ENCODE measurements around the gene BRD8. TPM values are rescaled to one million over a fixed set of nuclear protein-coding genes. Genes with fewer than 3 reads are reported as not detected.

The BRD8 gene
- total and polyA plus RNA-seq, 10 of the 15 experiments (the other 5 are each of a cell fraction or from before 2014, with no cell fraction given): 28.1 to 78.5 (median 44.5) TPM

GRCh38 chr5:138213161-138214029 lies 35.0 kb upstream of the BRD8 start, which contains the start of gene CDC23:
Gene CDC23, minus strand, starts transcription at chr5:138213323. Its CDS starts 11 bp downstream, at chr5:138213312.
- in situ Hi-C loops (cut with MboI): no loop called here
- Histone ChIP-seq H3K4me2 (ENCODE audit: control insufficient read depth, insufficient read depth) (peak within 1 kb of the TSS; percentile 73), H3K27ac (ENCODE audit: control insufficient read depth, insufficient read depth) (peak within 1 kb of the TSS; percentile 66), H4K20me1 (ENCODE audit: control insufficient read depth, insufficient read depth) (no peaks in the 10 kb centered on the region), H3K9me3 (replicated peaks; ENCODE audit: control insufficient read depth, insufficient read depth, low read length) (no peaks in the 10 kb centered on the region), H3K27me3 (replicated peaks in 1 of 2; ENCODE audit: control insufficient read depth in 2 of 2, insufficient read depth in 2 of 2, low read length in 1 of 2) (no peaks in the 10 kb centered on the region), H3K4me1 (ENCODE audit: control insufficient read depth, insufficient read depth, low read length) (no peaks in the 10 kb centered on the region; the same call in 1 of the 2 replicates), H2AFZ (ENCODE audit: control insufficient read depth, low read depth, low read length) (peak within 1 kb of the TSS; percentile 90), H3K9ac (ENCODE audit: control insufficient read depth, insufficient read depth, low read length) (peak within 1 kb of the TSS; percentile 82), H3K79me2 (ENCODE audit: control insufficient read depth, insufficient read depth, low read length) (peaks cover 28% of the 10 kb centered on the region), H3K36me3 (ENCODE audit: control insufficient read depth in 2 of 2, insufficient read depth in 2 of 2, low read length in 1 of 2) (peaks cover 0 to 5% of the 10 kb centered on the region in 2 experiments; a peak in 1 of 4 replicates), H3K4me3 (peak within 1 kb of the TSS; percentile 92)
- ChIA-PET CTCF (interaction anchor here (0.7 to 2.5 kb wide), 7 partner anchors 12 to 142 kb away, joined by 3 to 9 read pairs (median 5); partner anchors contain the start of genes CDC25C and KDM3B), POLR2A (interaction anchor here (0.5 to 2.2 kb wide), 8 partner anchors 9 to 346 kb away, joined by 3 to 9 read pairs (median 4); partner anchors contain the start of genes BRD8, CDC25C, EGR1 and KDM3B), RAD21 (ENCODE audit: unreplicated experiment) (interaction anchor here (1.0 to 2.2 kb wide), 6 partner anchors 27 to 314 kb away, joined by 3 to 12 read pairs (median 6); partner anchors contain the start of genes BRD8, CDC25C and KIF20A), SMC1A (ENCODE audit: uncharacterized antibody, unreplicated experiment) (interaction anchor here (0.6 to 1.8 kb wide), 7 partner anchors 12 to 488 kb away, joined by 3 to 5 read pairs (median 3); partner anchors contain the start of gene KIF20A)
- peak; percentile 94 for DNase-seq (ENCODE audit: low read depth, low spot score)
- peak; percentile 100 for FAIRE-seq
- ATAC-seq: peak; percentile 99
- no TSS peak for BruUV-seq (replicated peaks)
- intact Hi-C loops (cut with micrococcal nuclease; ENCODE audit: unreplicated experiment): no loop called here
- WGBS (ENCODE audit: insufficient coverage, insufficient replicate concordance, low lambda C conversion rate, missing lambda C conversion rate): under 1% methylated on average over 27 of the region's 32 CpGs
- TF ChIP-seq, protein P1, sequence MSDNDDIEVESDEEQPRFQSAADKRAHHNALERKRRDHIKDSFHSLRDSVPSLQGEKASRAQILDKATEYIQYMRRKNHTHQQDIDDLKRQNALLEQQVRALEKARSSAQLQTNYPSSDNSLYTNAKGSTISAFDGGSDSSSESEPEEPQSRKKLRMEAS (IDR thresholded peaks at IDR 0.05; ENCODE audit: low read depth, low read length): peak; percentile 66; the same call in 1 of the 2 replicates
- TF ChIP-seq FOXK2 (IDR thresholded peaks at IDR 0.05) (peak; percentile 61; the same call in 1 of the 2 replicates), SP1 (IDR thresholded peaks at IDR 0.05; ENCODE audit: low read depth, low read length) (peak; percentile 95), RAD51 (IDR thresholded peaks at IDR 0.05) (no peak), RB1 (IDR thresholded peaks at IDR 0.05; ENCODE audit: borderline replicate concordance) (peak; percentile 85; the same call in 1 of the 2 replicates), GABPA (IDR thresholded peaks at IDR 0.05; ENCODE audit: low read depth) (no peak), FOS (IDR thresholded peaks at IDR 0.05; ENCODE audit: borderline replicate concordance, extremely low read depth, insufficient read length) (peak; percentile 58), CREM (IDR thresholded peaks at IDR 0.05; ENCODE audit: low read depth) (peak; percentile 89), EZH2 (IDR thresholded peaks at IDR 0.05; ENCODE audit: borderline replicate concordance, control insufficient read depth, low read depth, low read length) (no peak), NR2C1 (IDR thresholded peaks at IDR 0.05) (peak; percentile 18; the same call in 1 of the 2 replicates), TBL1XR1 (IDR thresholded peaks at IDR 0.05; ENCODE audit: low read depth, low read length) (no peak), CHD2 (IDR thresholded peaks at IDR 0.05; ENCODE audit: borderline replicate concordance, low read depth, low read length) (peak; percentile 90; the same call in 1 of the 2 replicates), YY1 (IDR thresholded peaks at IDR 0.05; ENCODE audit: low read depth, low read length) (peak; percentile 98), CREB1 (IDR thresholded peaks at IDR 0.05; ENCODE audit: low read depth) (peak; percentile 94), NFYA (IDR thresholded peaks at IDR 0.05; ENCODE audit: borderline replicate concordance, low read depth, low read length) (peak; percentile 80), TAF1 (IDR thresholded peaks at IDR 0.05; ENCODE audit: borderline replicate concordance, low read depth, low read length) (peak; percentile 93), IKZF1 (conservative IDR thresholded peaks at IDR 0.05) (peak; percentile 63)
- TF ChIP-seq, protein P2, sequence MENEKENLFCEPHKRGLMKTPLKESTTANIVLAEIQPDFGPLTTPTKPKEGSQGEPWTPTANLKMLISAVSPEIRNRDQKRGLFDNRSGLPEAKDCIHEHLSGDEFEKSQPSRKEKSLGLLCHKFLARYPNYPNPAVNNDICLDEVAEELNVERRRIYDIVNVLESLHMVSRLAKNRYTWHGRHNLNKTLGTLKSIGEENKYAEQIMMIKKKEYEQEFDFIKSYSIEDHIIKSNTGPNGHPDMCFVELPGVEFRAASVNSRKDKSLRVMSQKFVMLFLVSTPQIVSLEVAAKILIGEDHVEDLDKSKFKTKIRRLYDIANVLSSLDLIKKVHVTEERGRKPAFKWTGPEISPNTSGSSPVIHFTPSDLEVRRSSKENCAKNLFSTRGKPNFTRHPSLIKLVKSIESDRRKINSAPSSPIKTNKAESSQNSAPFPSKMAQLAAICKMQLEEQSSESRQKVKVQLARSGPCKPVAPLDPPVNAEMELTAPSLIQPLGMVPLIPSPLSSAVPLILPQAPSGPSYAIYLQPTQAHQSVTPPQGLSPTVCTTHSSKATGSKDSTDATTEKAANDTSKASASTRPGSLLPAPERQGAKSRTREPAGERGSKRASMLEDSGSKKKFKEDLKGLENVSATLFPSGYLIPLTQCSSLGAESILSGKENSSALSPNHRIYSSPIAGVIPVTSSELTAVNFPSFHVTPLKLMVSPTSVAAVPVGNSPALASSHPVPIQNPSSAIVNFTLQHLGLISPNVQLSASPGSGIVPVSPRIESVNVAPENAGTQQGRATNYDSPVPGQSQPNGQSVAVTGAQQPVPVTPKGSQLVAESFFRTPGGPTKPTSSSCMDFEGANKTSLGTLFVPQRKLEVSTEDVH (IDR thresholded peaks at IDR 0.05; ENCODE audit: low read depth, partially characterized antibody): peak; percentile 98
- TF ChIP-seq, protein P3, sequence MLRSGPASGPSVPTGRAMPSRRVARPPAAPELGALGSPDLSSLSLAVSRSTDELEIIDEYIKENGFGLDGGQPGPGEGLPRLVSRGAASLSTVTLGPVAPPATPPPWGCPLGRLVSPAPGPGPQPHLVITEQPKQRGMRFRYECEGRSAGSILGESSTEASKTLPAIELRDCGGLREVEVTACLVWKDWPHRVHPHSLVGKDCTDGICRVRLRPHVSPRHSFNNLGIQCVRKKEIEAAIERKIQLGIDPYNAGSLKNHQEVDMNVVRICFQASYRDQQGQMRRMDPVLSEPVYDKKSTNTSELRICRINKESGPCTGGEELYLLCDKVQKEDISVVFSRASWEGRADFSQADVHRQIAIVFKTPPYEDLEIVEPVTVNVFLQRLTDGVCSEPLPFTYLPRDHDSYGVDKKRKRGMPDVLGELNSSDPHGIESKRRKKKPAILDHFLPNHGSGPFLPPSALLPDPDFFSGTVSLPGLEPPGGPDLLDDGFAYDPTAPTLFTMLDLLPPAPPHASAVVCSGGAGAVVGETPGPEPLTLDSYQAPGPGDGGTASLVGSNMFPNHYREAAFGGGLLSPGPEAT (IDR thresholded peaks at IDR 0.05; ENCODE audit: low read depth): peak; percentile 99
